Measurements from ENCODE around the gene CNGA3.

DNA sequence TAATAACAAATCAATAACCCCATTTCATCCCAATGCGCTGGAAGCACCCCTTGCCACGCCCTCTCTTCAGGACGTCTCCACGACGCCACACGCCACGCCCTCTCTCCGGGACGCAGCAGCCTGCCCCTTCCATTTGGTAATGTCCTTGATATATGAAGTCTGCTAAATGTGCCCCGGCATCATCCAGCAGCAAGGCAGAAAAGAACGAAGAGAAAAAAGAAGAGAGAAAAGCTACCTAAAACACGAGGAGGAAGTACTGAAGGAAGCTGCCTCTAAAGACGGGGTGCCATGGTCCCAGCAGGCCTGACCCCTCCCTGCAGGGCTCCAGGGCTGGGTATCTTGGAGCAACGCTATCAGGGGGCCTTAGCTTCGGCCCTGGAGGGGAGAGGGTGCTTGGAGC lies 41.8 kb downstream of the CNGA3 start:
- TF ChIP-seq, protein P1, sequence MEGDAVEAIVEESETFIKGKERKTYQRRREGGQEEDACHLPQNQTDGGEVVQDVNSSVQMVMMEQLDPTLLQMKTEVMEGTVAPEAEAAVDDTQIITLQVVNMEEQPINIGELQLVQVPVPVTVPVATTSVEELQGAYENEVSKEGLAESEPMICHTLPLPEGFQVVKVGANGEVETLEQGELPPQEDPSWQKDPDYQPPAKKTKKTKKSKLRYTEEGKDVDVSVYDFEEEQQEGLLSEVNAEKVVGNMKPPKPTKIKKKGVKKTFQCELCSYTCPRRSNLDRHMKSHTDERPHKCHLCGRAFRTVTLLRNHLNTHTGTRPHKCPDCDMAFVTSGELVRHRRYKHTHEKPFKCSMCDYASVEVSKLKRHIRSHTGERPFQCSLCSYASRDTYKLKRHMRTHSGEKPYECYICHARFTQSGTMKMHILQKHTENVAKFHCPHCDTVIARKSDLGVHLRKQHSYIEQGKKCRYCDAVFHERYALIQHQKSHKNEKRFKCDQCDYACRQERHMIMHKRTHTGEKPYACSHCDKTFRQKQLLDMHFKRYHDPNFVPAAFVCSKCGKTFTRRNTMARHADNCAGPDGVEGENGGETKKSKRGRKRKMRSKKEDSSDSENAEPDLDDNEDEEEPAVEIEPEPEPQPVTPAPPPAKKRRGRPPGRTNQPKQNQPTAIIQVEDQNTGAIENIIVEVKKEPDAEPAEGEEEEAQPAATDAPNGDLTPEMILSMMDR (IDR thresholded peaks at IDR 0.05): no peak
- TF ChIP-seq POLR2A (IDR thresholded peaks at IDR 0.05): no peak
